Testis (tissue), 2 donors: ENCODE results near the gene SLC51A.

Experiments
- CTCF ChIP-seq, 3 experiments: fragments of 450-650 bp in 2 of 3; fragments of 200-600 bp in 1 of 3; sonication (generic) in 1 of 3; IDR thresholded peaks; one replicate each; pipeline ENCODE4 v1.5.1; 2016 to 2019; ENCODE audit warnings: antibody characterized with exemption in 3 of 3, mild to moderate bottlenecking in 2 of 3, moderate library complexity in 1 of 3
- POLR2A ChIP-seq: fragments of 450-650 bp; IDR thresholded peaks from one replicate; pipeline ENCODE4 v1.6.1; 2017; ENCODE audit warnings: antibody characterized with exemption, mild to moderate bottlenecking, moderate library complexity

DNA sequence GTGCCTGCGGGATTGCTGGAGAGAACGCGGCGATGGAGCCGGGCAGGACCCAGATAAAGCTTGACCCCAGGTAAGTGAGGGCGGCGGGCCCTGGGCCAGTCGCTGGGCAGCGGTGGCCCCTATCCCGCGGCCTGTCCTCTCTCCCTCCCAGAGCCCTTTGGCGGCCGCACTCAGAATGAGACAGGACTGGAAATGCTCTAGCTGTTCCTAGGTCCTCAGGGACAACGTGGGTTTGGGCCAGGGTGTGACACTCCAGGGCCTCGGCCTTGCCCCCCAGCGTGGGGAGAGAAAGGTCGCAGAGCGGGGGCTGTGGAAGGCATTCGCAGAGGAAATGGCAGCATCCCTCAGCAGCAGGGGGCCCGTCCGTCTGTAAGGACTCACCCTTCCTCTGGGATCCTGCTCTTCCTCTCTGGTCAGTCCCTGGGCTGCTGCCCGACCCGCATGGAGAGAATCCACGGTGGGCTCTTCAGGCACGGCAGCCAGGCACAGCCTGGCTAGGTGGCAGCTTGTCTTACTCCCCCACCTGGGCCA lies 412 bp downstream of the SLC51A start:
- TF ChIP-seq CTCF (IDR thresholded peaks at IDR 0.05) (no peak), POLR2A (no peak)
